PC-3 (cell line): ENCODE results near the gene SNX27.

Source experiments
- EZH2 ChIP-seq: fragments of 300-600 bp; sonication (generic); IDR thresholded peaks from one replicate; pipeline ENCODE4 v1.6.1; 2017; ENCODE audit warnings: antibody characterized with exemption, mild to moderate bottlenecking, low read length; ENCODE audit not compliant: unreplicated experiment
- EZH2phosphoT487 ChIP-seq: fragments of 300-600 bp; sonication (generic); IDR thresholded peaks from 2 replicates; pipeline ENCODE4 v1.6.1; 2018; ENCODE audit warnings: mild to moderate bottlenecking, antibody characterized with exemption, low read length, borderline replicate concordance
- TF ChIP-seq, protein P1 (sequence below): fragments of 300-600 bp; sonication (generic); conservative IDR thresholded peaks from 2 replicates; pipeline ENCODE4 v1.5.1; 2017; ENCODE audit warnings: antibody characterized with exemption, low read depth, mild to moderate bottlenecking, low read length

DNA sequence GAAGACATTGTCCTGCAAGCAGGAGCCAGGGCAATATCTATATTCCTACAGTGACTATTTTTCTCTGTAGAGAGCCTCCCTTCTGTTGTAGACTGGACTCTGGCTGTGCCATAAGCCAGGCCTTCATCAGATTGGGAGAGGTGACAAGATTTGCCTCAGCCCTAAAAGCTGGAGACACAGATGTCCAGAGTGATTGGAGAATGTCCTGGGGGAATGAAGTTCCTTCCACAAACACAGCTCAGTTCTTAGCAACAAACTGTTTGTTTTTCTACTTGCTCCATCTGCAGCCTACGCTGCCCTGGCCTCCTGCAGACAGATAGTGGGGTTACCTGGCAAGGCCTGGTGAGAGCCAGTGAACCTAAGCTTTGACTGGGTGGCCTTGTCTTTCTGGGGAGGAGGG is 29.9 kb upstream of the SNX27 start:
- TF ChIP-seq, protein P1, sequence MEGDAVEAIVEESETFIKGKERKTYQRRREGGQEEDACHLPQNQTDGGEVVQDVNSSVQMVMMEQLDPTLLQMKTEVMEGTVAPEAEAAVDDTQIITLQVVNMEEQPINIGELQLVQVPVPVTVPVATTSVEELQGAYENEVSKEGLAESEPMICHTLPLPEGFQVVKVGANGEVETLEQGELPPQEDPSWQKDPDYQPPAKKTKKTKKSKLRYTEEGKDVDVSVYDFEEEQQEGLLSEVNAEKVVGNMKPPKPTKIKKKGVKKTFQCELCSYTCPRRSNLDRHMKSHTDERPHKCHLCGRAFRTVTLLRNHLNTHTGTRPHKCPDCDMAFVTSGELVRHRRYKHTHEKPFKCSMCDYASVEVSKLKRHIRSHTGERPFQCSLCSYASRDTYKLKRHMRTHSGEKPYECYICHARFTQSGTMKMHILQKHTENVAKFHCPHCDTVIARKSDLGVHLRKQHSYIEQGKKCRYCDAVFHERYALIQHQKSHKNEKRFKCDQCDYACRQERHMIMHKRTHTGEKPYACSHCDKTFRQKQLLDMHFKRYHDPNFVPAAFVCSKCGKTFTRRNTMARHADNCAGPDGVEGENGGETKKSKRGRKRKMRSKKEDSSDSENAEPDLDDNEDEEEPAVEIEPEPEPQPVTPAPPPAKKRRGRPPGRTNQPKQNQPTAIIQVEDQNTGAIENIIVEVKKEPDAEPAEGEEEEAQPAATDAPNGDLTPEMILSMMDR = no peak
- TF ChIP-seq EZH2phosphoT487 = no peak
- no peak for TF ChIP-seq EZH2
